Body of pancreas (tissue), 4 donors: ENCODE results near the gene GARS1.

Experiments used
- POLR2A ChIP-seq, 3 donors: fragments of 450-650 bp; IDR thresholded peaks; one replicate each; pipeline ENCODE4 v1.6.1; 2016; ENCODE audit warnings: antibody characterized with exemption in 3 of 3, mild to moderate bottlenecking in 2 of 3
- TF ChIP-seq, protein P1 (sequence below), 7 experiments: fragments of 450-650 bp in 4 of 7; fragments of 200-600 bp in 3 of 7; sonication (generic) in 3 of 7; IDR thresholded peaks; one replicate each; pipeline ENCODE4 v1.5.1; 2016 to 2019; ENCODE audit warnings: antibody characterized with exemption in 7 of 7

DNA sequence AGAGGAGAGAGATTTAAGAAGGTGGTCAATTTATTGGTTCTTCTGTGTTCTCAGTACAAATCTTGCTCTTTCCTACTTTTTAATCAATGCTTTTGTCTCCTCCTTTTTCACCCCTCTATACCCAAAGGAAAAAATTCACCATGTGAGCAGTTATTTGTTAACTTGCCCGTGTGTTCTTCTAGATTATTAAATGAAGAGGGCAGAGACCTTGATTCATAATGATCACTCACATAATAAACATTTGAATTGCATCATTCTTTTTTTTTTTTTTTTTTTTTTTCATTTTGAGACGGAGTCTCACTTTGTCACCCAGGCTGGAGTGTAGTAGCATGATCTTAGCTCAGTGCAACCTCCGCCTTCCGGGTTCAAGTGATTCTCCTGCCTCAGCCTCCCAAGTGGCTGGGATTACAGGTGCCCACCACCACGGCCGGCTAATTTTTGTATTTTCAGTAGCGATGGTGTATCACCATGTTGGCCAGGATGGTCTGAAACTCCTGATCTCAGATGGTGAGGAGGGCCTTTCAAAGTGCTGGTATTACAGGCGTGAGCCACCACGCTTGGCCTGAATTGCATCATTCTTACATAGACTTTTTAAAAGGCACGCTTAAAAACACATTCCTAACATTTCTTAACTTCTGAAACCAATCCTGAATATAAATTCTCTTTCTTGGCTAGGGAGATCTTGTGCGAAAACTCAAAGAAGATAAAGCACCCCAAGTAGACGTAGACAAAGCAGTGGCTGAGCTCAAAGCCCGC, 3.6 kb downstream of the GARS1 start:
- TF ChIP-seq, protein P1, sequence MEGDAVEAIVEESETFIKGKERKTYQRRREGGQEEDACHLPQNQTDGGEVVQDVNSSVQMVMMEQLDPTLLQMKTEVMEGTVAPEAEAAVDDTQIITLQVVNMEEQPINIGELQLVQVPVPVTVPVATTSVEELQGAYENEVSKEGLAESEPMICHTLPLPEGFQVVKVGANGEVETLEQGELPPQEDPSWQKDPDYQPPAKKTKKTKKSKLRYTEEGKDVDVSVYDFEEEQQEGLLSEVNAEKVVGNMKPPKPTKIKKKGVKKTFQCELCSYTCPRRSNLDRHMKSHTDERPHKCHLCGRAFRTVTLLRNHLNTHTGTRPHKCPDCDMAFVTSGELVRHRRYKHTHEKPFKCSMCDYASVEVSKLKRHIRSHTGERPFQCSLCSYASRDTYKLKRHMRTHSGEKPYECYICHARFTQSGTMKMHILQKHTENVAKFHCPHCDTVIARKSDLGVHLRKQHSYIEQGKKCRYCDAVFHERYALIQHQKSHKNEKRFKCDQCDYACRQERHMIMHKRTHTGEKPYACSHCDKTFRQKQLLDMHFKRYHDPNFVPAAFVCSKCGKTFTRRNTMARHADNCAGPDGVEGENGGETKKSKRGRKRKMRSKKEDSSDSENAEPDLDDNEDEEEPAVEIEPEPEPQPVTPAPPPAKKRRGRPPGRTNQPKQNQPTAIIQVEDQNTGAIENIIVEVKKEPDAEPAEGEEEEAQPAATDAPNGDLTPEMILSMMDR (IDR thresholded peaks at IDR 0.05): no peak
- no peak for TF ChIP-seq POLR2A (IDR thresholded peaks at IDR 0.05)
